PC-9 (cell line): Measurements from ENCODE around the gene LAMA3. TPM values are rescaled to one million over a fixed set of nuclear protein-coding genes. Genes with fewer than 3 reads are reported as not detected.

Source experiments
- BruUV-seq: library from RNA; stranded (reverse); fragments of 400-500 nt; replicated peaks from 2 replicates; lab custom pipeline; 2021; lab: Mats Ljungman, UMichigan
- CTCF ChIA-PET: fragments of 300-600 bp; sonication (Branson Sonifier 250); formaldehyde crosslinking; loops from one replicate; lab custom pipeline; 2022; ENCODE audit warnings: antibody characterized with exemption; lab: Charles Lee
- POLR2A ChIA-PET: fragments of 300-600 bp; sonication (Branson Sonifier 250); formaldehyde crosslinking; loops from one replicate; lab custom pipeline; 2022; ENCODE audit warnings: antibody characterized with exemption; ENCODE audit not compliant: unreplicated experiment; lab: Charles Lee
- DNase-seq, 2 experiments: peaks; one replicate each; pipeline versions ENCODE4 v3.0.0 to v3.0.0-alpha.2; 2015 to 2022; ENCODE audit warnings: mixed read lengths in 1 of 2
- H2AFZ ChIP-seq: fragments of 200-600 bp; sonication (generic); 2 replicates; pipeline ENCODE4 v1.8.1; 2017; ENCODE audit warnings: antibody characterized with exemption
- H3F3A ChIP-seq: fragments of 200-600 bp; sonication (generic); 2 replicates; pipeline ENCODE4 v1.8.1; 2017; ENCODE audit warnings: antibody characterized with exemption, mild to moderate bottlenecking, low read depth; ENCODE audit not compliant: insufficient read depth
- H3K27ac ChIP-seq: fragments of 200-600 bp; sonication (generic); 2 replicates; pipeline ENCODE4 v1.6.1; 2016; ENCODE audit warnings: mixed run types
- H3K27me3 ChIP-seq: fragments of 200-600 bp; sonication (generic); 2 replicates; pipeline ENCODE4 v1.6.1; 2016; ENCODE audit warnings: low read depth, mixed run types; ENCODE audit not compliant: insufficient read depth
- H3K36me3 ChIP-seq: fragments of 200-600 bp; sonication (generic); 2 replicates; pipeline ENCODE4 v1.6.1; 2016; ENCODE audit warnings: low read depth, mixed run types
- H3K4me1 ChIP-seq: fragments of 200-600 bp; sonication (generic); replicated peaks from 2 replicates; pipeline ENCODE4 v1.6.1; 2016; ENCODE audit warnings: mixed run types; ENCODE audit not compliant: insufficient read depth
- H3K4me2 ChIP-seq: fragments of 200-600 bp; sonication (generic); 2 replicates; pipeline ENCODE4 v1.6.1; 2017; ENCODE audit warnings: mixed run types
- H3K4me3 ChIP-seq: fragments of 200-600 bp; sonication (generic); 2 replicates; pipeline ENCODE4 v1.6.1; 2016; ENCODE audit warnings: mixed run types
- H3K79me2 ChIP-seq: fragments of 200-600 bp; sonication (generic); 2 replicates; pipeline ENCODE4 v1.6.1; 2017; ENCODE audit warnings: low read depth, mixed run types
- H3K9me2 ChIP-seq: fragments of 200-600 bp; sonication (generic); 2 replicates; pipeline ENCODE4 v1.8.1; 2017; ENCODE audit warnings: mild to moderate bottlenecking; ENCODE audit not compliant: insufficient read depth
- H3K9me3 ChIP-seq: fragments of 200-600 bp; sonication (generic); 2 replicates; pipeline ENCODE4 v1.8.1; 2016; ENCODE audit warnings: low read depth; ENCODE audit not compliant: insufficient read depth
- H4K20me1 ChIP-seq: fragments of 200-600 bp; sonication (generic); 2 replicates; pipeline ENCODE4 v1.8.1; 2017; ENCODE audit not compliant: insufficient read depth
- CTCF ChIP-seq: fragments of 200-600 bp; sonication (generic); conservative IDR thresholded peaks from 2 replicates; pipeline ENCODE4 v1.6.1; 2017; ENCODE audit warnings: mixed run types, antibody characterized with exemption, mild to moderate bottlenecking, moderate library complexity
- EZH2 ChIP-seq: fragments of 200-600 bp; sonication (generic); IDR thresholded peaks from 2 replicates; pipeline ENCODE4 v1.8.0; 2017; ENCODE audit warnings: antibody characterized with exemption, low read depth
- intact Hi-C: fragments of 100-400 bp; cut with micrococcal nuclease; formaldehyde crosslinking; loops from one replicate; pipeline ENCODE4 v1.10.0; 2022; ENCODE audit not compliant: unreplicated experiment
- total RNA-seq: library from RNA; stranded (reverse); gene quantifications from 2 replicates; pipeline ENCODE4 v1.2.3, GENCODE V29; 2021

The LAMA3 gene
- total RNA-seq, 1 experiment from 2014 or later: 44.4 TPM

GRCh38 chr18:23837591-23837990 is 148.3 kb downstream of the LAMA3 start:
- no peak overlapping the region for H3K4me3 ChIP-seq
- H3K27me3 ChIP-seq: no peaks in the 10 kb centered on the region
- no peak overlapping the region for H3K27ac ChIP-seq
- no peaks in the 10 kb centered on the region for H3K9me3 ChIP-seq
- no peaks in the 10 kb centered on the region for H3K79me2 ChIP-seq
- H2AFZ ChIP-seq: no peak overlapping the region
- no peaks in the 10 kb centered on the region for H3K9me2 ChIP-seq
- no peak overlapping the region for H3K4me2 ChIP-seq
- no peaks in the 10 kb centered on the region for H4K20me1 ChIP-seq
- H3K4me1 ChIP-seq: no peaks in the 10 kb centered on the region
- ChIA-PET CTCF (no interaction called here), POLR2A (interaction anchor here (0.6 kb wide), 1 partner anchor 301 kb away, joined by 5 read pairs; no protein-coding TSS in a partner anchor)
- no peak for DNase-seq
- no peaks in the 10 kb centered on the region for H3F3A ChIP-seq
- intact Hi-C loops: no loop called here
- no peaks in the 10 kb centered on the region for H3K36me3 ChIP-seq
- TF ChIP-seq EZH2 (no peak), CTCF (no peak)
- BruUV-seq: no TSS peak

GRCh38 chr18:23838233-23838632 is 149.0 kb downstream of the LAMA3 start:
- intact Hi-C loops: no loop called here
- H3K9me2 ChIP-seq: no peaks in the 10 kb centered on the region
- no peaks in the 10 kb centered on the region for H3K27me3 ChIP-seq
- no peaks in the 10 kb centered on the region for H3K4me1 ChIP-seq
- H3F3A ChIP-seq: no peaks in the 10 kb centered on the region
- H4K20me1 ChIP-seq: no peaks in the 10 kb centered on the region
- H3K4me2 ChIP-seq: no peak overlapping the region
- H3K4me3 ChIP-seq: no peak overlapping the region
- H3K9me3 ChIP-seq: no peaks in the 10 kb centered on the region
- no TSS peak for BruUV-seq
- no peaks in the 10 kb centered on the region for H3K36me3 ChIP-seq
- H3K79me2 ChIP-seq: no peaks in the 10 kb centered on the region
- POLR2A ChIA-PET: no interaction called here
- CTCF ChIA-PET: no interaction called here
- 0 out of 2 replicates have a peak overlapping the region, but pooled peaks have one; percentile 32 for H3K27ac ChIP-seq
- DNase-seq: no peak
- TF ChIP-seq CTCF (no peak), EZH2 (no peak)
- H2AFZ ChIP-seq: no peak overlapping the region

- ChIA-PET CTCF (no interaction called here), POLR2A (no interaction called here)
- DNase-seq: peak in 1 of 2 experiments; percentile 56
- H3K27ac ChIP-seq: peak overlapping the region; percentile 32; the same call in 1 of the 2 replicates
- H3K36me3 ChIP-seq: no peaks in the 10 kb centered on the region
- H3K4me2 ChIP-seq: no peak overlapping the region
- no peaks in the 10 kb centered on the region for H3K27me3 ChIP-seq
- no TSS peak for BruUV-seq
- H3K79me2 ChIP-seq: no peaks in the 10 kb centered on the region
- no peaks in the 10 kb centered on the region for H4K20me1 ChIP-seq
- no peak overlapping the region for H2AFZ ChIP-seq
- H3F3A ChIP-seq: no peaks in the 10 kb centered on the region
- TF ChIP-seq CTCF (no peak), EZH2 (no peak)
- intact Hi-C loops: no loop called here
- H3K4me3 ChIP-seq: no peak overlapping the region
- H3K9me2 ChIP-seq: no peaks in the 10 kb centered on the region
- H3K4me1 ChIP-seq: no peaks in the 10 kb centered on the region
- no peaks in the 10 kb centered on the region for H3K9me3 ChIP-seq
Observed at GRCh38 chr18:23838801-23839366, 149.6 kb downstream of the LAMA3 start.
